ENCODE measurements around the gene IL25. TPM values are rescaled to one million over a fixed set of nuclear protein-coding genes. Genes with fewer than 3 reads are reported as not detected.
"Not testable (repeated sequence)": the region's sequence is repeated elsewhere in the genome, so short reads cannot be mapped to it uniquely, and the experiment has no call there.

IL25 gene
- total and polyA plus RNA-seq, 2 of the 8 experiments (the other 6 are each of a cell fraction or from before 2014, with no cell fraction given), result not detected

GRCh38 chr14:23425169-23425568 lies 52.6 kb downstream of the IL25 start (continued):
- TF ChIP-seq HDAC2 (IDR thresholded peaks at IDR 0.05; ENCODE audit: borderline replicate concordance in 1 of 2, low read depth in 2 of 2, low read length in 2 of 2) (no peak), RXRA (IDR thresholded peaks at IDR 0.05; ENCODE audit: insufficient read depth, low read depth, low read length) (no peak), TAF1 (IDR thresholded peaks at IDR 0.05; ENCODE audit: low read depth, low read length) (no peak), CTBP2 (IDR thresholded peaks at IDR 0.05; ENCODE audit: borderline replicate concordance, insufficient read depth, insufficient read length, low read length) (no peak), SP2 (IDR thresholded peaks at IDR 0.05; ENCODE audit: low read length) (no peak)

- not testable (repeated sequence) for H3K9ac ChIP-seq (replicated peaks in 1 of 4; ENCODE audit: extremely low read depth in 1 of 4, low read depth in 3 of 4, low read length in 3 of 4); H3K18ac ChIP-seq (ENCODE audit: extremely low read depth, low read length); H3K4me3 ChIP-seq (ENCODE audit: extremely low read depth in 1 of 4, insufficient read depth in 2 of 4, low read depth in 3 of 4, low read length in 4 of 4); H3K14ac ChIP-seq (ENCODE audit: insufficient read length); H2BK12ac ChIP-seq (ENCODE audit: low read depth, low read length); H2BK15ac ChIP-seq (ENCODE audit: low read length); H3K4me1 ChIP-seq (replicated peaks in 1 of 4; ENCODE audit: control insufficient read depth in 3 of 4, insufficient read depth in 4 of 4, low read length in 3 of 4); DNase-seq (ENCODE audit: low read depth in 1 of 2, low spot score in 2 of 2); H3K23ac ChIP-seq (ENCODE audit: insufficient read length); FAIRE-seq; H2BK20ac ChIP-seq (ENCODE audit: low read length); H3K36me3 ChIP-seq (ENCODE audit: control insufficient read depth in 2 of 4, insufficient read depth in 4 of 4, low read length in 3 of 4); H3K27ac ChIP-seq (ENCODE audit: low read depth, low read length); H3K79me1 ChIP-seq (ENCODE audit: low read depth, low read length); H3K27me3 ChIP-seq (replicated peaks in 1 of 4; ENCODE audit: control insufficient read depth in 3 of 4, extremely low read depth in 1 of 4, insufficient read depth in 3 of 4, low read length in 3 of 4); H2AFZ ChIP-seq (ENCODE audit: low read length); H4K20me1 ChIP-seq (replicated peaks in 1 of 2; ENCODE audit: control insufficient read depth in 1 of 2, insufficient read depth in 2 of 2, low read length in 2 of 2); H4K91ac ChIP-seq (replicated peaks; ENCODE audit: insufficient read length, low read length); H4K8ac ChIP-seq (ENCODE audit: extremely low read depth, insufficient read depth, low read length); H3K4ac ChIP-seq (replicated peaks; ENCODE audit: insufficient read length, low read depth, low read length); H4K5ac ChIP-seq (ENCODE audit: insufficient read length, low read depth, low read length); H3K23me2 ChIP-seq (ENCODE audit: low read depth, low read length); H3K9me3 ChIP-seq (ENCODE audit: insufficient read depth in 2 of 2, low read depth in 1 of 2, low read length in 1 of 2); H2AK5ac ChIP-seq (ENCODE audit: low read depth, low read length); H3K4me2 ChIP-seq (ENCODE audit: insufficient read depth in 1 of 2, low read depth in 2 of 2, low read length in 2 of 2); H2BK5ac ChIP-seq (ENCODE audit: low read depth, low read length); H3K79me2 ChIP-seq (ENCODE audit: control insufficient read depth in 1 of 2, insufficient read depth in 2 of 2, low read length in 2 of 2); H3K56ac ChIP-seq (replicated peaks; ENCODE audit: insufficient read length, low read depth, low read length); H2BK120ac ChIP-seq (replicated peaks; ENCODE audit: low read depth, low read length)
- ChIA-PET POLR2A (ENCODE audit: partially characterized antibody) (interaction anchor here (1.0 kb wide), 1 partner anchor 368 kb away, joined by 3 read pairs; no protein-coding TSS in a partner anchor), CTCF (ENCODE audit: partially characterized antibody) (interaction anchor here (0.9 to 2.7 kb wide), 5 partner anchors 10 to 46 kb away, joined by 3 to 12 read pairs (median 5); partner anchors contain the start of gene MYH7)
- WGBS, 2 experiments (ENCODE audit: extremely low coverage in 1 of 2, insufficient coverage in 1 of 2, insufficient read length in 1 of 2, insufficient replicate concordance in 2 of 2, low coverage in 1 of 2, low lambda C conversion rate in 2 of 2, missing lambda C conversion rate in 1 of 2), result 89% methylated on average over 6 of the region's 6 CpGs; no CpG with 5 or more reads in 1 of the 2 experiments
These were observed 53.2 kb downstream of the IL25 start for GRCh38 chr14:23425798-23426197.

All from H1 (cell line).